SK-N-SH (cell line): Measurements from ENCODE around the gene RBBP8NL. TPM values are rescaled to one million over a fixed set of nuclear protein-coding genes. Genes with fewer than 3 reads are reported as not detected.

ENCODE experiments used
- CTCF ChIA-PET: fragments of 300-600, 350-600 bp; formaldehyde crosslinking; extraction: SDS; loops from one replicate; lab custom pipeline; 2021; lab: Yijun Ruan, JAX
- POLR2A ChIA-PET: fragments of 350-600 bp; sonication (Branson Sonifier 250); formaldehyde crosslinking; extraction: SDS; loops from one replicate; lab custom pipeline; 2020; ENCODE audit warnings: antibody characterized with exemption, inconsistent platforms; lab: Yijun Ruan, JAX
- DNase-seq: peaks from one replicate; pipeline ENCODE4 v3.0.0; 2012
- H2AFZ ChIP-seq: fragments of 200-600 bp; sonication (generic); 2 replicates; pipeline ENCODE4 v1.8.1; 2016; ENCODE audit warnings: antibody characterized with exemption, mild to moderate bottlenecking, low read depth
- H3F3A ChIP-seq: fragments of 200-600 bp; sonication (generic); replicated peaks from 2 replicates; pipeline ENCODE3; 2016; ENCODE audit warnings: antibody characterized with exemption, mild to moderate bottlenecking; ENCODE audit not compliant: insufficient read depth
- H3K27ac ChIP-seq, 2 experiments: fragments of 200-500 bp in 1 of 2; fragments of 200-600 bp in 1 of 2; sonication (Bioruptor generic) in 1 of 2; sonication (generic), shearing (Covaris generic) in 1 of 2; 2 replicates each; pipeline versions ENCODE4 v1.5.1 to v1.6.1; 2014 to 2016; ENCODE audit warnings: low read depth in 2 of 2, inconsistent platforms in 1 of 2, low read length in 1 of 2, mild to moderate bottlenecking in 1 of 2, mixed read lengths in 1 of 2
- H3K27me3 ChIP-seq: fragments of 200-600 bp; sonication (generic), shearing (Covaris generic); 2 replicates; pipeline ENCODE4 v1.6.1; 2016; ENCODE audit warnings: mixed run types; ENCODE audit not compliant: insufficient read depth
- H3K36me3 ChIP-seq, 2 experiments: fragments of 200-500 bp in 1 of 2; fragments of 200-600 bp in 1 of 2; sonication (Bioruptor generic) in 1 of 2; sonication (generic) in 1 of 2; replicated peaks in 1 of 2; 2 replicates each; pipeline versions ENCODE3 to v1.5.1; 2014 to 2016; ENCODE audit warnings: low read length in 1 of 2, mild to moderate bottlenecking in 1 of 2; ENCODE audit not compliant: insufficient read depth in 2 of 2, control insufficient read depth in 1 of 2
- H3K4me1 ChIP-seq, 2 experiments: fragments of 200-500 bp in 1 of 2; fragments of 200-600 bp in 1 of 2; sonication (Bioruptor generic) in 1 of 2; sonication (generic), shearing (Covaris generic) in 1 of 2; 2 replicates each; pipeline versions ENCODE4 v1.5.1 to v1.6.1; 2014 to 2016; ENCODE audit warnings: low read depth in 1 of 2, low read length in 1 of 2, mixed run types in 1 of 2; ENCODE audit not compliant: insufficient read depth in 2 of 2, control insufficient read depth in 1 of 2
- H3K4me2 ChIP-seq: fragments of 200-600 bp; sonication (generic), shearing (Covaris generic); 2 replicates; pipeline ENCODE4 v1.6.1; 2017; ENCODE audit warnings: mixed run types
- H3K4me3 ChIP-seq, 2 experiments: fragments of 200-500 bp in 1 of 2; fragments of 200-600 bp in 1 of 2; sonication (Bioruptor generic) in 1 of 2; sonication (generic), shearing (Covaris generic) in 1 of 2; 2 replicates each; pipeline versions ENCODE4 v1.5.1 to v1.8.1; 2014 to 2016; ENCODE audit warnings: low read depth in 2 of 2, inconsistent platforms in 1 of 2, low read length in 1 of 2, mild to moderate bottlenecking in 1 of 2, mixed read lengths in 1 of 2, moderate library complexity in 1 of 2
- H3K79me2 ChIP-seq: fragments of 200-600 bp; sonication (generic); 2 replicates; pipeline ENCODE4 v1.8.1; 2017; ENCODE audit warnings: mild to moderate bottlenecking; ENCODE audit not compliant: insufficient read depth
- H3K9ac ChIP-seq: fragments of 200-600 bp; sonication (generic); 2 replicates; pipeline ENCODE4 v1.6.1; 2017; ENCODE audit warnings: mixed run types
- H3K9me2 ChIP-seq: fragments of 200-600 bp; sonication (generic); 2 replicates; pipeline ENCODE4 v1.6.1; 2017; ENCODE audit warnings: mixed run types
- H3K9me3 ChIP-seq: fragments of 200-600 bp; sonication (generic); 2 replicates; pipeline ENCODE4 v1.6.1; 2017; ENCODE audit warnings: mixed run types, mild to moderate bottlenecking, moderate library complexity
- H4K20me1 ChIP-seq: fragments of 200-600 bp; sonication (generic); 2 replicates; pipeline ENCODE4 v1.6.1; 2017; ENCODE audit warnings: mild to moderate bottlenecking, mixed run types; ENCODE audit not compliant: insufficient read depth
- EP300 ChIP-seq, 2 experiments: IDR thresholded peaks; 2 replicates each; pipeline versions ENCODE4 v1.4.0 to v1.6.1; 2012; ENCODE audit warnings: borderline replicate concordance in 1 of 2, low read depth in 1 of 2, low read length in 1 of 2
- GABPA ChIP-seq: IDR thresholded peaks from 2 replicates; pipeline ENCODE4 v1.4.0; 2012; ENCODE audit warnings: low read depth, mild to moderate bottlenecking
- JUND ChIP-seq: IDR thresholded peaks from 2 replicates; pipeline ENCODE4 v1.4.0; 2012
- MEF2A ChIP-seq: IDR thresholded peaks from 2 replicates; pipeline ENCODE4 v1.4.0; 2012; ENCODE audit warnings: low read depth, borderline replicate concordance
- MXI1 ChIP-seq: IDR thresholded peaks from 2 replicates; pipeline ENCODE4 v1.6.1; 2012; ENCODE audit warnings: mild to moderate bottlenecking, low read depth, low read length, improper control_type of control experiment
- POLR2AphosphoS5 ChIP-seq: IDR thresholded peaks from 2 replicates; pipeline ENCODE4 v1.6.1; 2012; ENCODE audit warnings: low read depth, low read length
- RXRA ChIP-seq: IDR thresholded peaks from 2 replicates; pipeline ENCODE4 v1.4.0; 2012; ENCODE audit warnings: low read depth, mild to moderate bottlenecking, borderline replicate concordance
- SIN3A ChIP-seq: IDR thresholded peaks from 2 replicates; pipeline ENCODE4 v1.6.1; 2012; ENCODE audit warnings: low read depth, mild to moderate bottlenecking, low read length, moderate library complexity, borderline replicate concordance
- TAF1 ChIP-seq: IDR thresholded peaks from 2 replicates; pipeline ENCODE4 v1.6.1; 2012; ENCODE audit warnings: low read depth, mild to moderate bottlenecking, low read length, moderate library complexity, borderline replicate concordance
- TEAD4 ChIP-seq: IDR thresholded peaks from 2 replicates; pipeline ENCODE4 v1.4.0; 2012; ENCODE audit warnings: mild to moderate bottlenecking, borderline replicate concordance; ENCODE audit not compliant: insufficient read depth
- WGBS: methylation state at CpG from one replicate; pipeline ENCODE4 v1.1.6; 2017; ENCODE audit warnings: low lambda C conversion rate; 5-methylcytosine and 5-hydroxymethylcytosine counted together
- polyA plus RNA-seq, 3 experiments: library from polyadenylated mRNA; depleted of rRNA; stranded (reverse); fragments of >200 nt; gene quantifications; 2 replicates each; pipeline ENCODE4 v1.2.3, GENCODE V29; 2012
- TF ChIP-seq, protein P1 (sequence below): IDR thresholded peaks from 2 replicates; pipeline ENCODE4 v1.4.0; 2012; ENCODE audit warnings: low read depth, borderline replicate concordance
- TF ChIP-seq, protein P2 (sequence below): IDR thresholded peaks from 2 replicates; pipeline ENCODE4 v1.4.0; 2012; ENCODE audit warnings: low read depth
- TF ChIP-seq, protein P3 (sequence below): IDR thresholded peaks from 2 replicates; pipeline ENCODE4 v1.4.0; 2012; ENCODE audit warnings: low read depth, borderline replicate concordance
- TF ChIP-seq, protein P4 (sequence below): IDR thresholded peaks from 2 replicates; pipeline ENCODE4; 2012
- TF ChIP-seq, protein P5 (sequence below): IDR thresholded peaks from 2 replicates; pipeline ENCODE4 v1.6.1; 2012; ENCODE audit warnings: mild to moderate bottlenecking, low read depth, low read length, moderate library complexity

RBBP8NL gene
- polyA plus RNA-seq, 1 of the 3 experiments (the other 2 are of a cell fraction): not detected

DNA sequence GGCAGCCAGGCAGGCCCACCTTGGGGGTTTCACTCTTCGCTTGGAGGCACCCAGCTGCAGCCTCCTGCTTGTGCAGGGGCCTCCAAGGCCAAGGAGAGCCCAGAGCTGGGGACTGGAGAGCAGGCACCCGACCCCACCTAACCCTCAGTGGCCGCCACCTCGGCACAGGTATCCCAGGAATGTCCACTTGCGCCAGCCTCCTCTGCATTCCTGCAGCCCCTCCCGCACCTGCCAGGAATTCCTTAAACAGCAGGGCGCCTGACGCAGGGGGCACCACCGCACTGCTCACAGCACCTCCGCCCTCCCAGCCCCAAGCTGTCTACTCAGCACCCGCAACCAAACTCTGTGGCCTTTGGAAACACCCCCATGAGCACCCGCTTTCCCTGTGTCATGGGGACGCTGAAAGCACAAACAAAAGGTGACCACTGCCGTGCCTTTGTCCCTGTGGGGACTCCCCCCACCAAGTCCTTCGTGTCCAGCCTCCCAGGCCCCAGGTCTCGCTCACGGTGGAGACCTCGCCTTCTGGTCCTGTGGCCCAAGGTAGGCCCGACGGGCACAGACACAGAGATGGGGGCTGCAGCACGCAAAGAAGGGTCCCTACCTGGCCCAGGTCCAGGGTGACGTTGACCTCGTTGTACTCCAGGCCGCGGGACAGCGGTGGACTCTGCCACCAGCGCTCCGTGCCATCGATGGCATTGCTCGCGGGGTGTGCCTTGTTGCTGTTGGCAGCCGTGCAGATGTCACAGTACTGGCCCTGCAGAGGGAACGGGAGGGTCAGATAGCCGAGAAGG lies 65.3 kb downstream of the RBBP8NL start:
- H2AFZ ChIP-seq: no peak overlapping the region
- peaks cover 28% of the 10 kb centered on the region for H3K79me2 ChIP-seq
- H3K36me3 ChIP-seq: peaks cover 0 to 7% of the 10 kb centered on the region in 2 experiments
- no peak for TF ChIP-seq RXRA
- no peak for TF ChIP-seq TAF1
- TF ChIP-seq, protein P1, sequence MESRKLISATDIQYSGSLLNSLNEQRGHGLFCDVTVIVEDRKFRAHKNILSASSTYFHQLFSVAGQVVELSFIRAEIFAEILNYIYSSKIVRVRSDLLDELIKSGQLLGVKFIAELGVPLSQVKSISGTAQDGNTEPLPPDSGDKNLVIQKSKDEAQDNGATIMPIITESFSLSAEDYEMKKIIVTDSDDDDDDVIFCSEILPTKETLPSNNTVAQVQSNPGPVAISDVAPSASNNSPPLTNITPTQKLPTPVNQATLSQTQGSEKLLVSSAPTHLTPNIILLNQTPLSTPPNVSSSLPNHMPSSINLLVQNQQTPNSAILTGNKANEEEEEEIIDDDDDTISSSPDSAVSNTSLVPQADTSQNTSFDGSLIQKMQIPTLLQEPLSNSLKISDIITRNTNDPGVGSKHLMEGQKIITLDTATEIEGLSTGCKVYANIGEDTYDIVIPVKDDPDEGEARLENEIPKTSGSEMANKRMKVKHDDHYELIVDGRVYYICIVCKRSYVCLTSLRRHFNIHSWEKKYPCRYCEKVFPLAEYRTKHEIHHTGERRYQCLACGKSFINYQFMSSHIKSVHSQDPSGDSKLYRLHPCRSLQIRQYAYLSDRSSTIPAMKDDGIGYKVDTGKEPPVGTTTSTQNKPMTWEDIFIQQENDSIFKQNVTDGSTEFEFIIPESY: no peak
- TF ChIP-seq, protein P2, sequence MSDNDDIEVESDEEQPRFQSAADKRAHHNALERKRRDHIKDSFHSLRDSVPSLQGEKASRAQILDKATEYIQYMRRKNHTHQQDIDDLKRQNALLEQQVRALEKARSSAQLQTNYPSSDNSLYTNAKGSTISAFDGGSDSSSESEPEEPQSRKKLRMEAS: no peak
- TF ChIP-seq GABPA: no peak
- TF ChIP-seq, protein P3, sequence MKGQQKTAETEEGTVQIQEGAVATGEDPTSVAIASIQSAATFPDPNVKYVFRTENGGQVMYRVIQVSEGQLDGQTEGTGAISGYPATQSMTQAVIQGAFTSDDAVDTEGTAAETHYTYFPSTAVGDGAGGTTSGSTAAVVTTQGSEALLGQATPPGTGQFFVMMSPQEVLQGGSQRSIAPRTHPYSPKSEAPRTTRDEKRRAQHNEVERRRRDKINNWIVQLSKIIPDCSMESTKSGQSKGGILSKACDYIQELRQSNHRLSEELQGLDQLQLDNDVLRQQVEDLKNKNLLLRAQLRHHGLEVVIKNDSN: no peak
- no peak for TF ChIP-seq POLR2AphosphoS5
- TF ChIP-seq EP300 (IDR thresholded peaks at IDR 0.05; ENCODE audit: borderline replicate concordance in 1 of 2, low read depth in 1 of 2, low read length in 1 of 2): no peak
- TF ChIP-seq, protein P4, sequence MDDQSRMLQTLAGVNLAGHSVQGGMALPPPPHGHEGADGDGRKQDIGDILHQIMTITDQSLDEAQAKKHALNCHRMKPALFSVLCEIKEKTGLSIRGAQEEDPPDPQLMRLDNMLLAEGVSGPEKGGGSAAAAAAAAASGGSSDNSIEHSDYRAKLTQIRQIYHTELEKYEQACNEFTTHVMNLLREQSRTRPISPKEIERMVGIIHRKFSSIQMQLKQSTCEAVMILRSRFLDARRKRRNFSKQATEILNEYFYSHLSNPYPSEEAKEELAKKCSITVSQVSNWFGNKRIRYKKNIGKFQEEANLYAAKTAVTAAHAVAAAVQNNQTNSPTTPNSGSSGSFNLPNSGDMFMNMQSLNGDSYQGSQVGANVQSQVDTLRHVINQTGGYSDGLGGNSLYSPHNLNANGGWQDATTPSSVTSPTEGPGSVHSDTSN: no peak
- TF ChIP-seq, protein P5, sequence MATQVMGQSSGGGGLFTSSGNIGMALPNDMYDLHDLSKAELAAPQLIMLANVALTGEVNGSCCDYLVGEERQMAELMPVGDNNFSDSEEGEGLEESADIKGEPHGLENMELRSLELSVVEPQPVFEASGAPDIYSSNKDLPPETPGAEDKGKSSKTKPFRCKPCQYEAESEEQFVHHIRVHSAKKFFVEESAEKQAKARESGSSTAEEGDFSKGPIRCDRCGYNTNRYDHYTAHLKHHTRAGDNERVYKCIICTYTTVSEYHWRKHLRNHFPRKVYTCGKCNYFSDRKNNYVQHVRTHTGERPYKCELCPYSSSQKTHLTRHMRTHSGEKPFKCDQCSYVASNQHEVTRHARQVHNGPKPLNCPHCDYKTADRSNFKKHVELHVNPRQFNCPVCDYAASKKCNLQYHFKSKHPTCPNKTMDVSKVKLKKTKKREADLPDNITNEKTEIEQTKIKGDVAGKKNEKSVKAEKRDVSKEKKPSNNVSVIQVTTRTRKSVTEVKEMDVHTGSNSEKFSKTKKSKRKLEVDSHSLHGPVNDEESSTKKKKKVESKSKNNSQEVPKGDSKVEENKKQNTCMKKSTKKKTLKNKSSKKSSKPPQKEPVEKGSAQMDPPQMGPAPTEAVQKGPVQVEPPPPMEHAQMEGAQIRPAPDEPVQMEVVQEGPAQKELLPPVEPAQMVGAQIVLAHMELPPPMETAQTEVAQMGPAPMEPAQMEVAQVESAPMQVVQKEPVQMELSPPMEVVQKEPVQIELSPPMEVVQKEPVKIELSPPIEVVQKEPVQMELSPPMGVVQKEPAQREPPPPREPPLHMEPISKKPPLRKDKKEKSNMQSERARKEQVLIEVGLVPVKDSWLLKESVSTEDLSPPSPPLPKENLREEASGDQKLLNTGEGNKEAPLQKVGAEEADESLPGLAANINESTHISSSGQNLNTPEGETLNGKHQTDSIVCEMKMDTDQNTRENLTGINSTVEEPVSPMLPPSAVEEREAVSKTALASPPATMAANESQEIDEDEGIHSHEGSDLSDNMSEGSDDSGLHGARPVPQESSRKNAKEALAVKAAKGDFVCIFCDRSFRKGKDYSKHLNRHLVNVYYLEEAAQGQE: no peak
- TF ChIP-seq MEF2A: no peak
- no peak for TF ChIP-seq SIN3A
- TF ChIP-seq MXI1: no peak
- no peak for TF ChIP-seq JUND
- TF ChIP-seq TEAD4: no peak
- no peaks in the 10 kb centered on the region for H3K9me3 ChIP-seq
- no peaks in the 10 kb centered on the region for H3K9me2 ChIP-seq
- H3K4me3 ChIP-seq: no peak overlapping the region
- WGBS: 88% methylated on average over 12 of the region's 34 CpGs
- no peak overlapping the region for H3K9ac ChIP-seq
- ChIA-PET POLR2A (no interaction called here), CTCF (interaction anchor here (12.0 kb wide), 1 partner anchor 19 kb away, joined by 127 read pairs; no protein-coding TSS in a partner anchor)
- no peak overlapping the region; a peak in 1 of 4 replicates for H3K27ac ChIP-seq
- H3K4me2 ChIP-seq: no peak overlapping the region
- no peaks in the 10 kb centered on the region for H3K27me3 ChIP-seq
- peaks cover 33% of the 10 kb centered on the region for H4K20me1 ChIP-seq
- DNase-seq: no peak
- peaks cover 3% of the 10 kb centered on the region for H3F3A ChIP-seq
- peaks cover 7 to 77% of the 10 kb centered on the region in 2 experiments; a peak in 3 of 4 replicates for H3K4me1 ChIP-seq
